Globus pallidus (tissue), 1 donor: ENCODE data around the gene DPF3.

Experiments
- DNase-seq: peaks from one replicate; pipeline ENCODE4 v3.0.0-alpha.2; 2015; ENCODE audit warnings: low spot score

Gene DPF3

GRCh38 chr14:72614365-72614764, 279.5 kb downstream of the DPF3 start:
- DNase-seq, result no peak

- DNase-seq, result no peak
Observed at GRCh38 chr14:72613975-72614319, 280.0 kb downstream of the DPF3 start.

- no peak for DNase-seq
Observed at GRCh38 chr14:72613231-72613974, 280.5 kb downstream of the DPF3 start.

GRCh38 chr14:72612041-72612440, 281.9 kb downstream of the DPF3 start:
- no peak for DNase-seq

- no peak for DNase-seq
Observed at GRCh38 chr14:72611506-72611905, 282.4 kb downstream of the DPF3 start.

- no peak for DNase-seq
Observed at GRCh38 chr14:72610831-72611200, 283.1 kb downstream of the DPF3 start.

- no peak for DNase-seq
Observed at GRCh38 chr14:72610096-72610830, 283.6 kb downstream of the DPF3 start.

GRCh38 chr14:72609205-72609916, 284.5 kb downstream of the DPF3 start:
- DNase-seq, result no peak

- no peak for DNase-seq
Observed at GRCh38 chr14:72608391-72609204, 285.3 kb downstream of the DPF3 start.

- DNase-seq, result no peak
Observed at GRCh38 chr14:72607386-72608130, 286.3 kb downstream of the DPF3 start.

GRCh38 chr14:72606879-72607278, 287.0 kb downstream of the DPF3 start:
- no peak for DNase-seq

- DNase-seq, result no peak
Observed at GRCh38 chr14:72605921-72606220, 288.0 kb downstream of the DPF3 start.

GRCh38 chr14:72605096-72605920, 288.6 kb downstream of the DPF3 start:
- DNase-seq, result no peak

GRCh38 chr14:72604133-72604532, 289.8 kb downstream of the DPF3 start:
- no peak for DNase-seq

GRCh38 chr14:72603639-72604038, 290.3 kb downstream of the DPF3 start:
- DNase-seq, result no peak

- no peak for DNase-seq
Observed at GRCh38 chr14:72600551-72601330, 293.2 kb downstream of the DPF3 start.

- DNase-seq, result no peak
Observed at GRCh38 chr14:72599579-72600470, 294.1 kb downstream of the DPF3 start.

- no peak for DNase-seq
Observed at GRCh38 chr14:72598306-72598705, 295.6 kb downstream of the DPF3 start.
